H9 (cell line): ENCODE results near the gene CENPO. TPM values are rescaled to one million over a fixed set of nuclear protein-coding genes. Genes with fewer than 3 reads are reported as not detected.

ENCODE experiments used
- DNase-seq: peaks from one replicate; pipeline ENCODE4 v3.0.0-alpha.2; 2017
- H2AFZ ChIP-seq: one replicate; pipeline ENCODE4 v1.6.1; 2013; ENCODE audit warnings: mild to moderate bottlenecking, low read length, control low read depth, moderate library complexity
- H2AK5ac ChIP-seq: 2 replicates; pipeline ENCODE4 v1.6.1; 2013; ENCODE audit warnings: low read length, control low read depth, mixed read lengths; ENCODE audit not compliant: insufficient read length
- H2BK120ac ChIP-seq: one replicate; pipeline ENCODE4 v1.6.1; 2013; ENCODE audit warnings: low read depth, mild to moderate bottlenecking, low read length, control low read depth, inconsistent platforms; ENCODE audit not compliant: poor library complexity, severe bottlenecking
- H2BK12ac ChIP-seq: 2 replicates; pipeline ENCODE4 v1.6.1; 2013; ENCODE audit warnings: low read length, control low read depth, mixed read lengths, low read depth; ENCODE audit not compliant: insufficient read length
- H2BK15ac ChIP-seq: 2 replicates; pipeline ENCODE4 v1.6.1; 2013; ENCODE audit warnings: low read depth, low read length, control low read depth
- H2BK20ac ChIP-seq: one replicate; pipeline ENCODE4 v1.6.1; 2013; ENCODE audit warnings: low read depth, mild to moderate bottlenecking, low read length, control low read depth, inconsistent platforms; ENCODE audit not compliant: poor library complexity, severe bottlenecking
- H2BK5ac ChIP-seq: 2 replicates; pipeline ENCODE4 v1.6.1; 2013; ENCODE audit warnings: low read length, control low read depth, mixed read lengths; ENCODE audit not compliant: insufficient read length
- H3K14ac ChIP-seq: 2 replicates; pipeline ENCODE4 v1.6.1; 2013; ENCODE audit warnings: low read length, control low read depth; ENCODE audit not compliant: insufficient read depth
- H3K18ac ChIP-seq: 2 replicates; pipeline ENCODE4 v1.6.1; 2013; ENCODE audit warnings: low read depth, mild to moderate bottlenecking, mixed read lengths, low read length, control low read depth; ENCODE audit not compliant: insufficient read length
- H3K23ac ChIP-seq: 2 replicates; pipeline ENCODE4 v1.6.1; 2013; ENCODE audit warnings: low read length, control low read depth, mixed read lengths, low read depth; ENCODE audit not compliant: insufficient read length
- H3K23me2 ChIP-seq: 2 replicates; pipeline ENCODE4 v1.6.1; 2013; ENCODE audit warnings: low read depth, mild to moderate bottlenecking, mixed read lengths, low read length, control low read depth; ENCODE audit not compliant: insufficient read length, poor library complexity, severe bottlenecking
- H3K27ac ChIP-seq: 2 replicates; pipeline ENCODE4 v1.5.1; 2013; ENCODE audit warnings: low read length, control low read depth, mixed read lengths, low read depth; ENCODE audit not compliant: insufficient read length
- H3K27me3 ChIP-seq: 2 replicates; pipeline ENCODE4 v1.6.1; 2013; ENCODE audit warnings: low read length, control low read depth, inconsistent platforms; ENCODE audit not compliant: insufficient read depth
- H3K4ac ChIP-seq: 2 replicates; pipeline ENCODE4 v1.6.1; 2013; ENCODE audit warnings: low read depth, mild to moderate bottlenecking, control low read depth, inconsistent platforms, low read length, moderate library complexity
- H3K4me1 ChIP-seq: 2 replicates; pipeline ENCODE4 v1.6.1; 2013; ENCODE audit warnings: low read length, control low read depth, inconsistent platforms; ENCODE audit not compliant: insufficient read depth
- H3K4me2 ChIP-seq: 2 replicates; pipeline ENCODE4 v1.6.1; 2013; ENCODE audit warnings: low read length, control low read depth, mixed read lengths; ENCODE audit not compliant: insufficient read length, insufficient read depth
- H3K56ac ChIP-seq: 2 replicates; pipeline ENCODE4 v1.6.1; 2013; ENCODE audit warnings: low read depth, mild to moderate bottlenecking, mixed read lengths, low read length, control low read depth; ENCODE audit not compliant: insufficient read length
- H3K79me1 ChIP-seq: 2 replicates; pipeline ENCODE4 v1.6.1; 2013; ENCODE audit warnings: low read depth, mild to moderate bottlenecking, moderate library complexity, low read length, control low read depth, inconsistent platforms; ENCODE audit not compliant: insufficient read depth, poor library complexity, severe bottlenecking
- H3K79me2 ChIP-seq: 2 replicates; pipeline ENCODE4 v1.6.1; 2013; ENCODE audit warnings: low read length, control low read depth, inconsistent platforms; ENCODE audit not compliant: insufficient read depth
- H3K9ac ChIP-seq: 2 replicates; pipeline ENCODE4 v1.6.1; 2013; ENCODE audit warnings: low read length, control low read depth, mixed read lengths; ENCODE audit not compliant: insufficient read length; ENCODE audit errors: extremely low read depth
- H3K9me3 ChIP-seq: one replicate; pipeline ENCODE4 v1.6.1; 2013; ENCODE audit warnings: low read depth, low read length, inconsistent platforms; ENCODE audit not compliant: control insufficient read depth
- H3T11ph ChIP-seq: one replicate; pipeline ENCODE4 v1.6.1; 2013; ENCODE audit warnings: mild to moderate bottlenecking, low read length, control low read depth, inconsistent platforms
- H4K20me1 ChIP-seq: one replicate; pipeline ENCODE4 v1.6.1; 2013; ENCODE audit not compliant: control insufficient read depth, insufficient read length, insufficient read depth
- H4K5ac ChIP-seq: 2 replicates; pipeline ENCODE4 v1.6.1; 2013; ENCODE audit warnings: low read depth, mild to moderate bottlenecking, mixed read lengths, low read length, control low read depth; ENCODE audit not compliant: insufficient read length
- H4K8ac ChIP-seq: replicated peaks from 2 replicates; pipeline ENCODE4 v1.6.1; 2013; ENCODE audit warnings: low read length, control low read depth, mixed read lengths, low read depth; ENCODE audit not compliant: insufficient read length
- H4K91ac ChIP-seq: 2 replicates; pipeline ENCODE4 v1.6.1; 2013; ENCODE audit warnings: low read depth, mild to moderate bottlenecking, moderate library complexity, mixed read lengths, low read length, control low read depth; ENCODE audit not compliant: insufficient read length
- H3K27ac Mint-ChIP-seq, 3 experiments: 2 replicates in 2 of 3; 3 replicates in 1 of 3; pipeline ENCODE4 v1.8.0; 2020 to 2021; ENCODE audit warnings: mixed read lengths in 3 of 3, mild to moderate bottlenecking in 1 of 3, moderate library complexity in 1 of 3
- H3K27me3 Mint-ChIP-seq: 2 replicates; pipeline ENCODE4 v1.8.0; 2021; ENCODE audit warnings: low read depth, mild to moderate bottlenecking, moderate library complexity, mixed read lengths
- H3K36me3 Mint-ChIP-seq, 3 experiments: 2 replicates in 2 of 3; 3 replicates in 1 of 3; pipeline ENCODE4 v1.8.0; 2020 to 2021; ENCODE audit warnings: low read depth in 3 of 3, mixed read lengths in 3 of 3; ENCODE audit not compliant: insufficient read depth in 1 of 3
- H3K4me1 Mint-ChIP-seq, 2 experiments: 2 replicates each; pipeline ENCODE4 v1.8.0; 2020; ENCODE audit warnings: mixed read lengths in 2 of 2
- H3K4me3 Mint-ChIP-seq, 2 experiments: 2 replicates in 1 of 2; 3 replicates in 1 of 2; pipeline ENCODE4 v1.8.0; 2020 to 2021; ENCODE audit warnings: mild to moderate bottlenecking in 2 of 2, mixed read lengths in 2 of 2, moderate library complexity in 1 of 2
- H3K9me3 Mint-ChIP-seq, 2 experiments: 2 replicates in 1 of 2; 3 replicates in 1 of 2; pipeline ENCODE4 v1.8.0; 2020; ENCODE audit warnings: mild to moderate bottlenecking in 2 of 2, mixed read lengths in 2 of 2, moderate library complexity in 1 of 2
- CTCF ChIP-seq: fragments of 200-600 bp; sonication (generic); conservative IDR thresholded peaks from 3 replicates; pipeline ENCODE4 v1.8.0; 2021; ENCODE audit warnings: antibody characterized with exemption, mild to moderate bottlenecking
- WGBS: extraction: QIAGEN DNeasy Blood & Tissue Kit; methylation state at CpG from one replicate; pipeline ENCODE4 v1.1.7; 2013; ENCODE audit warnings: missing lambda C conversion rate, low lambda C conversion rate, mixed read lengths; ENCODE audit not compliant: insufficient read length; ENCODE audit errors: extremely low coverage; 5-methylcytosine and 5-hydroxymethylcytosine counted together
- total RNA-seq: library from RNA; stranded (reverse); gene quantifications from 2 replicates; pipeline ENCODE4 v1.2.1, GENCODE V29; 2021

Gene CENPO
- total RNA-seq, 1 experiment from 2014 or later, result 49.5 TPM

- H3K27me3 Mint-ChIP-seq, result no peaks in the 10 kb centered on the region; the same call in 1 of the 2 replicates
- no peak overlapping the region for H4K5ac ChIP-seq
- peaks cover 24 to 33% (median 32%) of the 10 kb centered on the region in 3 experiments for H3K36me3 Mint-ChIP-seq
- no peak overlapping the region for H2BK20ac ChIP-seq
- H2BK15ac ChIP-seq, result no peak overlapping the region
- H3K23ac ChIP-seq, result no peak overlapping the region
- no peak overlapping the region for H3K14ac ChIP-seq
- peak overlapping the region in 1 of 3 experiments; percentile 74; a peak in 2 of 7 replicates for H3K27ac Mint-ChIP-seq
- no peak overlapping the region for H2BK120ac ChIP-seq
- no peak overlapping the region for H3K4ac ChIP-seq
- H3K4me1 ChIP-seq, result no peaks in the 10 kb centered on the region
- H3T11ph ChIP-seq, result no peak overlapping the region
- H3K4me2 ChIP-seq, result no peak overlapping the region
- H3K4me3 Mint-ChIP-seq, result no peak overlapping the region; a peak in 1 of 5 replicates
- no peak overlapping the region for H2AFZ ChIP-seq
- H3K23me2 ChIP-seq, result no peaks in the 10 kb centered on the region
- H3K79me1 ChIP-seq, result no peaks in the 10 kb centered on the region
- peaks cover 7 to 9% of the 10 kb centered on the region in 2 experiments; a peak in 3 of 4 replicates for H3K4me1 Mint-ChIP-seq
- no peak overlapping the region for H2BK5ac ChIP-seq
- WGBS, result no CpG with 5 or more reads among the region's 26 CpGs
- peaks cover 2 to 4% of the 10 kb centered on the region in 2 experiments; a peak in 2 of 5 replicates for H3K9me3 Mint-ChIP-seq
- no peak overlapping the region for H2AK5ac ChIP-seq
- H3K79me2 ChIP-seq, result no peaks in the 10 kb centered on the region
- H4K8ac ChIP-seq, result no peak overlapping the region
- H3K9me3 ChIP-seq, result no peaks in the 10 kb centered on the region
- no peak for TF ChIP-seq CTCF
- DNase-seq, result no peak
- H4K91ac ChIP-seq, result no peak overlapping the region
- no peak overlapping the region for H2BK12ac ChIP-seq
- H4K20me1 ChIP-seq, result no peaks in the 10 kb centered on the region
- no peak overlapping the region for H3K9ac ChIP-seq
- no peak overlapping the region for H3K27ac ChIP-seq
- no peak overlapping the region for H3K18ac ChIP-seq
- no peaks in the 10 kb centered on the region for H3K27me3 ChIP-seq
- no peak overlapping the region for H3K56ac ChIP-seq
Measured at GRCh38 chr2:24840962-24841945, 48.0 kb downstream of the CENPO start.
